ENCODE data around the gene PDIA5.
"Not testable (repeated sequence)": the region's sequence is repeated elsewhere in the genome, so short reads cannot be mapped to it uniquely, and the experiment has no call there.

The PDIA5 gene

GRCh38 chr3:123094516-123095313, 27.9 kb downstream of the PDIA5 start:
- DNase-seq, result no peak

- DNase-seq, result no peak
Observed at GRCh38 chr3:123096126-123096525, 29.3 kb downstream of the PDIA5 start.

- DNase-seq, result peak; percentile 97
Observed at GRCh38 chr3:123096731-123097130, 29.9 kb downstream of the PDIA5 start.

- DNase-seq, result no peak
Observed at GRCh38 chr3:123098426-123099330, 31.9 kb downstream of the PDIA5 start.

- DNase-seq, result no peak
Observed at GRCh38 chr3:123099331-123100192, 32.7 kb downstream of the PDIA5 start.

- DNase-seq, result no peak
Observed at GRCh38 chr3:123100193-123100776, 33.5 kb downstream of the PDIA5 start.

GRCh38 chr3:123102249-123102648, 35.4 kb downstream of the PDIA5 start:
- DNase-seq, result no peak

- DNase-seq, result peak; percentile 96
Observed at GRCh38 chr3:123102826-123103225, 36.0 kb downstream of the PDIA5 start.

GRCh38 chr3:123104550-123104949, 37.7 kb downstream of the PDIA5 start:
- DNase-seq, result no peak

GRCh38 chr3:123105201-123106189, 38.7 kb downstream of the PDIA5 start:
- no peak for DNase-seq

GRCh38 chr3:123110282-123110975, 43.6 kb downstream of the PDIA5 start:
- peak; percentile 45 for DNase-seq

- DNase-seq, result peak; percentile 72
Observed at GRCh38 chr3:123110976-123111615, 44.3 kb downstream of the PDIA5 start.

GRCh38 chr3:123111640-123112039, 44.8 kb downstream of the PDIA5 start:
- DNase-seq, result no peak

GRCh38 chr3:123112232-123112631, 45.4 kb downstream of the PDIA5 start:
- no peak for DNase-seq

GRCh38 chr3:123112656-123113055, 45.8 kb downstream of the PDIA5 start:
- DNase-seq, result not testable (repeated sequence)

GRCh38 chr3:123113889-123114450, 47.1 kb downstream of the PDIA5 start:
- no peak for DNase-seq

- no peak for DNase-seq
Observed at GRCh38 chr3:123116116-123116515, 49.3 kb downstream of the PDIA5 start.

- DNase-seq, result no peak
Observed at GRCh38 chr3:123119388-123119787, 52.6 kb downstream of the PDIA5 start.

GRCh38 chr3:123119802-123120201, 53.0 kb downstream of the PDIA5 start:
- DNase-seq, result peak; percentile 87

- peak; percentile 73 for DNase-seq
Observed at GRCh38 chr3:123120573-123120972, 53.7 kb downstream of the PDIA5 start.
